Spleen (tissue), 7 donors: Measurements from ENCODE around the gene SEMA3B.

ENCODE experiments used
- CTCF ChIP-seq, 11 experiments: fragments of 200-600 bp in 7 of 11; fragments of 450-650 bp in 4 of 11; sonication (generic) in 4 of 11; IDR thresholded peaks in 8 of 11; conservative IDR thresholded peaks in 3 of 11; 1 replicate in 7 of 11; 2 replicates in 4 of 11; pipeline versions ENCODE4 v1.4.0 to v1.8.0; 2016 to 2021; ENCODE audit warnings: antibody characterized with exemption in 11 of 11, inconsistent platforms in 4 of 11, mild to moderate bottlenecking in 1 of 11
- POLR2A ChIP-seq, 3 donors: fragments of 450-650 bp; IDR thresholded peaks; one replicate each; pipeline ENCODE4 v1.5.1; 2017; ENCODE audit warnings: antibody characterized with exemption in 3 of 3, mild to moderate bottlenecking in 1 of 3
- POLR2AphosphoS5 ChIP-seq, 3 donors: sonication (generic); formaldehyde crosslinking; IDR thresholded peaks; one replicate each; pipeline ENCODE4 v1.5.1; 2017; ENCODE audit warnings: antibody characterized with exemption in 3 of 3
- donor health status: DM: no; HTN: no; CAD: no; lungs with moderate emphysema.
- donor health status: DM: no; HTN: no; CAD: no.
- donor health status: DM: no; HTN: no; CAD: no.

GRCh38 chr3:50233176-50233575 lies 35.8 kb upstream of the SEMA3B start:
- TF ChIP-seq CTCF (IDR thresholded peaks at IDR 0.05 in 8 of 11, conservative IDR thresholded peaks at IDR 0.05 in 3 of 11): no peak
- TF ChIP-seq POLR2A (IDR thresholded peaks at IDR 0.05): no peak
- no peak for TF ChIP-seq POLR2AphosphoS5 (IDR thresholded peaks at IDR 0.05)
